HCT116 (cell line): ENCODE data around the gene TRIM67. TPM values are rescaled to one million over a fixed set of nuclear protein-coding genes. Genes with fewer than 3 reads are reported as not detected.

Experiments
- ATAC-seq: fragments of 200-7000 bp; cut with Tn5 transposase; 2 replicates; pipeline ENCODE4 v1.9.1; 2020; ENCODE audit warnings: mild to moderate bottlenecking, moderate library complexity
- BruUV-seq: library from RNA; stranded (reverse); fragments of 400-500 nt; replicated peaks from 2 replicates; lab custom pipeline; 2021; lab: Mats Ljungman, UMichigan
- CTCF ChIA-PET: fragments of 300-600 bp; sonication (Branson Sonifier 250); formaldehyde crosslinking; loops from one replicate; lab custom pipeline; 2021; ENCODE audit warnings: antibody characterized with exemption; lab: Charles Lee
- POLR2A ChIA-PET: fragments of 300-600, 350-600 bp; sonication (Branson Sonifier 250); formaldehyde crosslinking; loops from one replicate; lab custom pipeline; 2021; ENCODE audit warnings: antibody characterized with exemption; lab: Charles Lee
- RAD21 ChIA-PET, 2 experiments: fragments of 300-600 bp; sonication (Branson Sonifier 250); formaldehyde crosslinking; loops; one replicate each; lab custom pipeline; 2023; ENCODE audit warnings: low total read pairs in 2 of 2; ENCODE audit not compliant: uncharacterized antibody in 2 of 2, unreplicated experiment in 2 of 2, low non-redundant PET in 1 of 2; lab: Charles Lee
- DNase-seq: peaks from one replicate; pipeline ENCODE4 v3.0.0-alpha.2; 2010; ENCODE audit warnings: low read depth, low spot score
- H2AFZ ChIP-seq: fragments of 200-600 bp; shearing (Covaris generic), sonication (generic); 2 replicates; pipeline ENCODE4 v1.6.1; 2017; ENCODE audit warnings: low read depth, mixed run types, mixed read lengths, antibody characterized with exemption, low read length; ENCODE audit not compliant: poor library complexity, severe bottlenecking
- H3K27ac ChIP-seq: 2 replicates; pipeline ENCODE4 v1.5.1; 2012; ENCODE audit warnings: low read depth, low read length
- H3K27me3 ChIP-seq: fragments of 200-600 bp; sonication (generic); 2 replicates; pipeline ENCODE4 v1.6.1; 2016; ENCODE audit warnings: mixed run types, low read length, mixed read lengths; ENCODE audit not compliant: insufficient read depth
- H3K36me3 ChIP-seq, 2 experiments: fragments of 200-500 bp in 1 of 2; fragments of 200-600 bp in 1 of 2; sonication (Bioruptor generic) in 1 of 2; sonication (generic) in 1 of 2; 2 replicates each; pipeline versions ENCODE4 v1.5.1 to v1.6.1; 2014 to 2016; ENCODE audit warnings: low read length in 2 of 2, inconsistent platforms in 1 of 2, mixed read lengths in 1 of 2, mixed run types in 1 of 2; ENCODE audit not compliant: insufficient read depth in 2 of 2, control insufficient read depth in 1 of 2
- H3K4me1 ChIP-seq, 2 experiments: fragments of 200-600 bp in 1 of 2; sonication (generic) in 1 of 2; 2 replicates each; pipeline versions ENCODE4 v1.5.1 to v1.6.1; 2012 to 2017; ENCODE audit warnings: low read length in 2 of 2, inconsistent platforms in 1 of 2, mild to moderate bottlenecking in 1 of 2, mixed read lengths in 1 of 2, mixed run types in 1 of 2, moderate library complexity in 1 of 2; ENCODE audit not compliant: insufficient read depth in 2 of 2, control insufficient read depth in 1 of 2
- H3K4me2 ChIP-seq: fragments of 200-600 bp; sonication (generic); 2 replicates; pipeline ENCODE4 v1.6.1; 2017; ENCODE audit warnings: mixed run types, low read length, mixed read lengths
- H3K4me3 ChIP-seq, 2 experiments: fragments of 200-600 bp in 1 of 2; sonication (generic) in 1 of 2; replicated peaks in 1 of 2; 2 replicates each; pipeline ENCODE4 v1.5.1; 2011 to 2016; ENCODE audit warnings: low read length in 2 of 2, control low read depth in 1 of 2, low read depth in 1 of 2, mild to moderate bottlenecking in 1 of 2, mixed read lengths in 1 of 2, mixed run types in 1 of 2
- H3K79me2 ChIP-seq: fragments of 200-600 bp; sonication (generic); 2 replicates; pipeline ENCODE4 v1.6.1; 2017; ENCODE audit warnings: mild to moderate bottlenecking, mixed run types, low read length, moderate library complexity, mixed read lengths; ENCODE audit not compliant: insufficient read depth
- H3K9ac ChIP-seq: fragments of 200-600 bp; sonication (generic); 2 replicates; pipeline ENCODE4 v1.6.1; 2016; ENCODE audit warnings: low read length, mixed read lengths
- H3K9me2 ChIP-seq: fragments of 200-600 bp; sonication (generic), shearing (Covaris generic); 2 replicates; pipeline ENCODE4 v1.6.1; 2017; ENCODE audit warnings: mixed run types, mild to moderate bottlenecking, moderate library complexity; ENCODE audit not compliant: insufficient read depth
- H3K9me3 ChIP-seq, 2 experiments: fragments of 200-500 bp in 1 of 2; fragments of 200-600 bp in 1 of 2; sonication (Bioruptor generic) in 1 of 2; sonication (generic) in 1 of 2; 2 replicates each; pipeline ENCODE4 v1.6.1; 2014 to 2017; ENCODE audit warnings: low read length in 2 of 2, mixed read lengths in 2 of 2, inconsistent platforms in 1 of 2, low read depth in 1 of 2, mild to moderate bottlenecking in 1 of 2, mixed run types in 1 of 2, moderate library complexity in 1 of 2; ENCODE audit not compliant: control insufficient read depth in 1 of 2, insufficient read depth in 1 of 2
- H4K20me1 ChIP-seq: fragments of 200-600 bp; sonication (generic), shearing (Covaris generic); 2 replicates; pipeline ENCODE4 v1.6.1; 2017; ENCODE audit warnings: mixed run types, mild to moderate bottlenecking, moderate library complexity; ENCODE audit not compliant: insufficient read depth
- EGR1 ChIP-seq: IDR thresholded peaks from 2 replicates; pipeline ENCODE4 v1.6.1; 2012; ENCODE audit warnings: low read depth
- EZH2phosphoT487 ChIP-seq: fragments of 200-600 bp; IDR thresholded peaks from 2 replicates; pipeline ENCODE4 v1.6.1; 2018; ENCODE audit warnings: antibody characterized with exemption, borderline replicate concordance
- JUND ChIP-seq: IDR thresholded peaks from 2 replicates; pipeline ENCODE4 v1.6.1; 2012
- POLR2A ChIP-seq: IDR thresholded peaks from 2 replicates; pipeline ENCODE4 v1.7.0; 2011; ENCODE audit warnings: borderline replicate concordance; ENCODE audit not compliant: insufficient read depth, insufficient read length; ENCODE audit errors: extremely low read depth
- RAD21 ChIP-seq: IDR thresholded peaks from 2 replicates; pipeline ENCODE4 v1.6.1; 2012; ENCODE audit warnings: low read depth, mild to moderate bottlenecking
- SIN3A ChIP-seq: IDR thresholded peaks from 2 replicates; pipeline ENCODE4 v1.6.1; 2012; ENCODE audit warnings: low read depth
- SRF ChIP-seq: IDR thresholded peaks from 2 replicates; pipeline ENCODE4 v1.6.1; 2012; ENCODE audit warnings: low read depth
- ZFX ChIP-seq: fragments of 450-650 bp; IDR thresholded peaks from 2 replicates; pipeline ENCODE4 v1.6.1; 2017
- ZNF274 ChIP-seq: fragments of 200-500 bp; sonication (Bioruptor generic); IDR thresholded peaks from 2 replicates; pipeline ENCODE4 v1.6.1; 2014; ENCODE audit warnings: mild to moderate bottlenecking, low read depth, low read length, inconsistent platforms
- intact Hi-C: fragments of 100-400 bp; cut with micrococcal nuclease; formaldehyde crosslinking; loops from 2 replicates; pipeline ENCODE4 v1.10.0; 2022
- total RNA-seq: library from RNA; stranded (reverse); gene quantifications from one replicate; pipeline ENCODE4 v1.2.1, GENCODE V29; 2021; ENCODE audit not compliant: unreplicated experiment
- TF ChIP-seq, protein P1 (sequence below): IDR thresholded peaks from 2 replicates; pipeline ENCODE4 v1.6.1; 2011; ENCODE audit warnings: mild to moderate bottlenecking, low read length, moderate library complexity; ENCODE audit not compliant: insufficient replicate concordance; ENCODE audit errors: extremely low read depth
- TF ChIP-seq, protein P2 (sequence below): IDR thresholded peaks from 2 replicates; pipeline ENCODE4 v1.6.1; 2012
- TF ChIP-seq, protein P3 (sequence below), 3 experiments: fragments of 200-600 bp in 1 of 3; sonication (generic) in 1 of 3; IDR thresholded peaks in 2 of 3; conservative IDR thresholded peaks in 1 of 3; 2 replicates each; pipeline ENCODE4 v1.5.1; 2012 to 2017; ENCODE audit warnings: low read depth in 2 of 3, low read length in 2 of 3, antibody characterized with exemption in 1 of 3, borderline replicate concordance in 1 of 3, control low read depth in 1 of 3, mild to moderate bottlenecking in 1 of 3, mixed read lengths in 1 of 3, mixed run types in 1 of 3, moderate library complexity in 1 of 3; ENCODE audit not compliant: insufficient read depth in 1 of 3

TRIM67 gene
- total RNA-seq, 1 experiment from 2014 or later, result 0.02 TPM

DNA sequence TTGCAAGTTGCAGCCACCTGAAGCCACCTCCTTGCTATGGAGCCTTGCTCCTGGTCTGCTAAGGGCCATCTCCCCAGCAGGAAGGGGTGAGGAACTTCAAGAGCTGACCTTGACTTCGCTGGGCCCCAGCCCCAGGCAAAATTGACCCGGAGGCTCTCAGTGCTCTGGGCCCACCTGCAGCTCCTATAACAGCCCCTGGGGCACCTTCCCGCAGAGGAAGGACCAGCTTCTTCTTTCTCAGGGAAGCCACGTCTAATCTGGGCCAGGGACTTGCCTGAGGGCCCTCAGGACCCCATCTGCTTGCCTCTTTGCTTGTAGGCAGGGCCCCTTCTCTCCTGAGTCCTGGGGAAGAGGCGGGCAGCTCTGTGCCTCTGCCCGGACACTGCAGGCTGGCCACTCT, 48.3 kb downstream of the TRIM67 start:
- H4K20me1 ChIP-seq, result no peaks in the 10 kb centered on the region
- POLR2A ChIA-PET, result no interaction called here
- no peaks in the 10 kb centered on the region for H3K79me2 ChIP-seq
- no peak overlapping the region for H3K9ac ChIP-seq
- peaks cover 4 to 9% of the 10 kb centered on the region in 2 experiments; a peak in 2 of 4 replicates for H3K4me1 ChIP-seq
- intact Hi-C loops, result loop anchor here (5.0 kb wide), 1 partner anchor 233 kb away; the partner anchor contains the start of genes ARV1 and TTC13
- RAD21 ChIA-PET, result interaction anchor here in 1 of 2 experiments (0.7 kb wide), 1 partner anchor 572 kb away, joined by 3 read pairs; no protein-coding TSS in a partner anchor
- DNase-seq, result no peak
- CTCF ChIA-PET, result interaction anchor here (1.2 to 2.4 kb wide), 5 partner anchors 39 to 412 kb away, joined by 3 to 9 read pairs (median 7); no protein-coding TSS in a partner anchor
- no peaks in the 10 kb centered on the region for H3K27me3 ChIP-seq
- no peak overlapping the region for H2AFZ ChIP-seq
- no peak overlapping the region for H3K27ac ChIP-seq
- H3K9me3 ChIP-seq, result no peaks in the 10 kb centered on the region
- no peak overlapping the region for H3K4me2 ChIP-seq
- ATAC-seq, result no peak
- no TSS peak for BruUV-seq
- TF ChIP-seq, protein P1, sequence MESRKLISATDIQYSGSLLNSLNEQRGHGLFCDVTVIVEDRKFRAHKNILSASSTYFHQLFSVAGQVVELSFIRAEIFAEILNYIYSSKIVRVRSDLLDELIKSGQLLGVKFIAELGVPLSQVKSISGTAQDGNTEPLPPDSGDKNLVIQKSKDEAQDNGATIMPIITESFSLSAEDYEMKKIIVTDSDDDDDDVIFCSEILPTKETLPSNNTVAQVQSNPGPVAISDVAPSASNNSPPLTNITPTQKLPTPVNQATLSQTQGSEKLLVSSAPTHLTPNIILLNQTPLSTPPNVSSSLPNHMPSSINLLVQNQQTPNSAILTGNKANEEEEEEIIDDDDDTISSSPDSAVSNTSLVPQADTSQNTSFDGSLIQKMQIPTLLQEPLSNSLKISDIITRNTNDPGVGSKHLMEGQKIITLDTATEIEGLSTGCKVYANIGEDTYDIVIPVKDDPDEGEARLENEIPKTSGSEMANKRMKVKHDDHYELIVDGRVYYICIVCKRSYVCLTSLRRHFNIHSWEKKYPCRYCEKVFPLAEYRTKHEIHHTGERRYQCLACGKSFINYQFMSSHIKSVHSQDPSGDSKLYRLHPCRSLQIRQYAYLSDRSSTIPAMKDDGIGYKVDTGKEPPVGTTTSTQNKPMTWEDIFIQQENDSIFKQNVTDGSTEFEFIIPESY, result no peak
- TF ChIP-seq ZFX, result no peak
- H3K36me3 ChIP-seq, result no peaks in the 10 kb centered on the region
- no peak overlapping the region for H3K4me3 ChIP-seq
- no peaks in the 10 kb centered on the region for H3K9me2 ChIP-seq

DNA sequence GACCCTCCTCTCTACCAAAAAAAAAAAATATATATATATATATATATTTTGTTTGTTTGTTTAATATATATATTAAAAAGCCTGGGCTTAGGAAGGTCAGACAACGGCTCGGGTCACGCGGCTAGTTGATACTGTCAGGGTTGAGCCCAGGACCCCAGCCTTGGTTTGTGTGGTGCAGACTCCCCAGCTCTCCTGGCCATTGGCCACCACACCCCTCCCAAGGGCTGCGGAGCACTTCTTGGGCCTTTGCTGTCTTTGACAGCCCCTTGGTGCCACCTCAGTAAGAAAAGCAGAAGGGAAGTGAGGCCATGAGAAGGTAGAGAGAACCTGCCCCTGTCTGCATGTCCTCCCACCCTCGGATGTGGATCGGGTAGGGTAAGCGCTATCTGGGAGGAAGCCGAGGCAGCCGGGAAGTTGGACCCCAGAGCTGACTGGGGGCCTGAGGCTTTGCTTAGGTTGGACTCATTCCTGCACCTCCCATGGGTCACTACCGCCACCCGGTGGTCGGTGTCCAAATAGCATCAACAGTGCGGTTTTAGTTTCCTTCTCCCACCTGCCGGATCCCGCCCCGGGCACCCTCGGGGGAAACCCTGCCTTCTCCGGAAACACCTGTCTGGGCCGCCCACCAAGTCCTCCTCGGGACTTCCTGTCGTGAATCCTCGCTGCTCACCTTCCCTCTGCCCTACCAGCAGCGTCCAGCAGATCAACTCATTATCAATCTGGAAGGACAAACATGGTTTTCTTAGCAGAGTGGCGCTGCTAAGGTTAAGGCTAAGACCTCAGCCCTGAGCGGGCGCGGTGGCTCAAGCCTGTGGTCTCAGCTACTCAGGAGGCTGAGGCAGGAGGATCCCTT, 49.4 kb downstream of the TRIM67 start:
- H3K27me3 ChIP-seq, result no peaks in the 10 kb centered on the region
- no peak for TF ChIP-seq ZNF274
- TF ChIP-seq, protein P2, sequence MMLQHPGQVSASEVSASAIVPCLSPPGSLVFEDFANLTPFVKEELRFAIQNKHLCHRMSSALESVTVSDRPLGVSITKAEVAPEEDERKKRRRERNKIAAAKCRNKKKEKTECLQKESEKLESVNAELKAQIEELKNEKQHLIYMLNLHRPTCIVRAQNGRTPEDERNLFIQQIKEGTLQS, result no peak
- no peak for TF ChIP-seq EZH2phosphoT487
- TF ChIP-seq, protein P3, sequence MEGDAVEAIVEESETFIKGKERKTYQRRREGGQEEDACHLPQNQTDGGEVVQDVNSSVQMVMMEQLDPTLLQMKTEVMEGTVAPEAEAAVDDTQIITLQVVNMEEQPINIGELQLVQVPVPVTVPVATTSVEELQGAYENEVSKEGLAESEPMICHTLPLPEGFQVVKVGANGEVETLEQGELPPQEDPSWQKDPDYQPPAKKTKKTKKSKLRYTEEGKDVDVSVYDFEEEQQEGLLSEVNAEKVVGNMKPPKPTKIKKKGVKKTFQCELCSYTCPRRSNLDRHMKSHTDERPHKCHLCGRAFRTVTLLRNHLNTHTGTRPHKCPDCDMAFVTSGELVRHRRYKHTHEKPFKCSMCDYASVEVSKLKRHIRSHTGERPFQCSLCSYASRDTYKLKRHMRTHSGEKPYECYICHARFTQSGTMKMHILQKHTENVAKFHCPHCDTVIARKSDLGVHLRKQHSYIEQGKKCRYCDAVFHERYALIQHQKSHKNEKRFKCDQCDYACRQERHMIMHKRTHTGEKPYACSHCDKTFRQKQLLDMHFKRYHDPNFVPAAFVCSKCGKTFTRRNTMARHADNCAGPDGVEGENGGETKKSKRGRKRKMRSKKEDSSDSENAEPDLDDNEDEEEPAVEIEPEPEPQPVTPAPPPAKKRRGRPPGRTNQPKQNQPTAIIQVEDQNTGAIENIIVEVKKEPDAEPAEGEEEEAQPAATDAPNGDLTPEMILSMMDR (IDR thresholded peaks at IDR 0.05 in 2 of 3, conservative IDR thresholded peaks at IDR 0.05 in 1 of 3; ENCODE audit: borderline replicate concordance in 1 of 3, insufficient read depth in 1 of 3, low read depth in 2 of 3, low read length in 2 of 3), result peak; percentile 83 to 93 (median 91)
- no peak for TF ChIP-seq POLR2A
- no peak for TF ChIP-seq SIN3A
- no peak for TF ChIP-seq JUND
- no peak for TF ChIP-seq ZFX
- TF ChIP-seq RAD21, result peak; percentile 97
- peak; percentile 49; the same call in 1 of the 2 replicates for TF ChIP-seq EGR1
- TF ChIP-seq SRF, result no peak

More for the DNA sequence above, 49.4 kb downstream of the TRIM67 start:
- H3K36me3 ChIP-seq, result no peaks in the 10 kb centered on the region
- CTCF ChIA-PET, result interaction anchor here (0.8 to 2.4 kb wide), 6 partner anchors 40 to 568 kb away, joined by 3 to 9 read pairs (median 6); partner anchors contain the start of gene COG2
- 0 out of 2 replicates have a peak overlapping the region, but pooled peaks have one; percentile 6 for H3K27ac ChIP-seq
- no peaks in the 10 kb centered on the region for H3K9me3 ChIP-seq
- H3K79me2 ChIP-seq, result no peaks in the 10 kb centered on the region
- POLR2A ChIA-PET, result no interaction called here
- ATAC-seq (peak; percentile 94), DNase-seq (peak; percentile 67)
- no TSS peak for BruUV-seq
- peak overlapping the region; percentile 45 to 57 for H3K4me3 ChIP-seq
- H3K9ac ChIP-seq, result peak overlapping the region; percentile 52
- intact Hi-C loops, result loop anchor here (1.0 to 5.0 kb wide), 5 partner anchors 196 to 579 kb away; partner anchors contain the start of genes ARV1 and TTC13
- peak overlapping the region; percentile 88 for H3K4me2 ChIP-seq
- RAD21 ChIA-PET, result interaction anchor here in 1 of 2 experiments (0.7 to 0.8 kb wide), 2 partner anchors 413 to 574 kb away, joined by 3 read pairs; no protein-coding TSS in a partner anchor
- H4K20me1 ChIP-seq, result no peaks in the 10 kb centered on the region
- peaks cover 4 to 13% of the 10 kb centered on the region in 2 experiments; a peak in 3 of 4 replicates for H3K4me1 ChIP-seq
- H3K9me2 ChIP-seq, result no peaks in the 10 kb centered on the region
- peak overlapping the region; percentile 72 for H2AFZ ChIP-seq
